K562 (cell line): Measurements from ENCODE around the gene POLDIP3. TPM values are rescaled to one million over a fixed set of nuclear protein-coding genes. Genes with fewer than 3 reads are reported as not detected.
A peak's percentile ranks its signal among the peaks of the same experiment; 100 is the strongest.

Experiments used
- DPF2 ChIP-seq: fragments of 450-650 bp; IDR thresholded peaks from 2 replicates; pipeline ENCODE4 v1.6.1; 2016
- HMGN3 ChIP-seq: IDR thresholded peaks from 2 replicates; pipeline ENCODE4 v1.6.1; 2011; ENCODE audit warnings: borderline replicate concordance, low read depth, mild to moderate bottlenecking, mixed read lengths, low read length; ENCODE audit not compliant: insufficient read length; ENCODE audit errors: extremely low read depth
- KLF1 ChIP-seq: fragments of 450-650 bp; IDR thresholded peaks from 2 replicates; pipeline ENCODE4 v1.6.1; 2016; ENCODE audit warnings: missing genetic modification characterization, missing compliant biosample characterization
- MAFF ChIP-seq: IDR thresholded peaks from 2 replicates; pipeline ENCODE4 v1.6.1; 2012; ENCODE audit warnings: low read length, improper control_type of control experiment
- NR2F6 ChIP-seq: fragments of 450-650 bp; formaldehyde crosslinking; IDR thresholded peaks from 2 replicates; pipeline ENCODE4 v1.4.0; 2020; ENCODE audit warnings: mild to moderate bottlenecking
- TAF9B ChIP-seq: fragments of 450-650 bp; IDR thresholded peaks from 2 replicates; pipeline ENCODE4 v1.6.1; 2018; ENCODE audit warnings: mild to moderate bottlenecking; ENCODE audit not compliant: partially characterized antibody
- TEAD1 ChIP-seq, 2 experiments: fragments of 450-650 bp in 1 of 2; sonication (generic) in 1 of 2; formaldehyde crosslinking; IDR thresholded peaks; 2 replicates each; pipeline versions ENCODE4 v1.4.0 to v1.8.0; 2020 to 2022; ENCODE audit warnings: mild to moderate bottlenecking in 2 of 2, missing genetic modification reagents in 1 of 2
- ZFPM2 ChIP-seq: fragments of 250-450 bp; sonication (Bioruptor Pico); IDR thresholded peaks from 2 replicates; pipeline ENCODE4 v1.5.1; 2022; ENCODE audit warnings: mild to moderate bottlenecking
- ZNF121 ChIP-seq: sonication (generic); formaldehyde crosslinking; conservative IDR thresholded peaks from 2 replicates; pipeline ENCODE4 v1.8.0; 2022; ENCODE audit warnings: missing genetic modification reagents
- ZNF717 ChIP-seq: fragments of 250-450 bp; sonication (Bioruptor Pico); IDR thresholded peaks from 2 replicates; pipeline ENCODE4 v1.5.0; 2021
- polyA plus RNA-seq, 8 experiments: library from polyadenylated mRNA; depleted of rRNA in 4 of 8; stranded (reverse) in 5 of 8; unstranded in 3 of 8; fragments of >200 nt; fragmentation: Nextera tagmentation in 2 of 8; fragmentation: Illumina TruSeq in 1 of 8; extraction: Ambion mirVana in 2 of 8; extraction: Trizol in 1 of 8; gene quantifications; 2 replicates each; pipeline versions ENCODE4 v1.2.1 to v1.2.3, GENCODE V29; 2011 to 2014; ENCODE audit warnings: inconsistent platforms in 1 of 8, missing spikeins in 1 of 8
- total RNA-seq, 7 experiments: library from RNA; depleted of rRNA in 6 of 7; stranded (reverse); fragments of >200 nt in 6 of 7; fragmentation: Illumina TruSeq in 2 of 7; extraction: Trizol in 2 of 7; gene quantifications; 2 replicates each; pipeline versions ENCODE4 v1.2.1 to v1.2.3, GENCODE V29; 2011 to 2021; ENCODE audit warnings: low replicate concordance in 1 of 7
- TF ChIP-seq, protein P1 (sequence below), 2 experiments: IDR thresholded peaks in 1 of 2; conservative IDR thresholded peaks in 1 of 2; 2 replicates each; pipeline ENCODE4 v1.6.1; 2016; ENCODE audit warnings: low read depth in 2 of 2, mild to moderate bottlenecking in 1 of 2, missing compliant biosample characterization in 1 of 2, missing genetic modification characterization in 1 of 2, moderate library complexity in 1 of 2
- TF ChIP-seq, protein P2 (sequence below): sonication (generic); formaldehyde crosslinking; IDR thresholded peaks from 2 replicates; pipeline ENCODE4 v1.8.1; 2023; ENCODE audit warnings: mild to moderate bottlenecking, missing genetic modification reagents
- TF ChIP-seq, protein P3 (sequence below), 2 experiments: fragments of 450-650 bp in 1 of 2; sonication (generic) in 1 of 2; formaldehyde crosslinking; conservative IDR thresholded peaks; 2 replicates each; pipeline versions ENCODE4 v1.4.0 to v1.8.1; 2020 to 2022; ENCODE audit warnings: mild to moderate bottlenecking in 1 of 2, missing genetic modification reagents in 1 of 2
- TF ChIP-seq, protein P4 (sequence below), 3 experiments: fragments of 200-800 bp in 1 of 3; fragments of 250-450 bp in 1 of 3; fragments of 450-650 bp in 1 of 3; sonication (Bioruptor Pico) in 1 of 3; sonication (Bioruptor generic) in 1 of 3; formaldehyde crosslinking in 1 of 3; IDR thresholded peaks; 2 replicates each; pipeline versions ENCODE4 v1.6.1 to v1.8.0; 2016 to 2022; ENCODE audit warnings: mild to moderate bottlenecking in 2 of 3, missing genetic modification characterization in 2 of 3, missing compliant biosample characterization in 1 of 3, moderate library complexity in 1 of 3

POLDIP3 gene
- total and polyA plus RNA-seq, 9 of the 15 experiments (the other 6 are each of a cell fraction or from before 2014, with no cell fraction given) = 14.3 to 53.0 (median 26.3) TPM

DNA sequence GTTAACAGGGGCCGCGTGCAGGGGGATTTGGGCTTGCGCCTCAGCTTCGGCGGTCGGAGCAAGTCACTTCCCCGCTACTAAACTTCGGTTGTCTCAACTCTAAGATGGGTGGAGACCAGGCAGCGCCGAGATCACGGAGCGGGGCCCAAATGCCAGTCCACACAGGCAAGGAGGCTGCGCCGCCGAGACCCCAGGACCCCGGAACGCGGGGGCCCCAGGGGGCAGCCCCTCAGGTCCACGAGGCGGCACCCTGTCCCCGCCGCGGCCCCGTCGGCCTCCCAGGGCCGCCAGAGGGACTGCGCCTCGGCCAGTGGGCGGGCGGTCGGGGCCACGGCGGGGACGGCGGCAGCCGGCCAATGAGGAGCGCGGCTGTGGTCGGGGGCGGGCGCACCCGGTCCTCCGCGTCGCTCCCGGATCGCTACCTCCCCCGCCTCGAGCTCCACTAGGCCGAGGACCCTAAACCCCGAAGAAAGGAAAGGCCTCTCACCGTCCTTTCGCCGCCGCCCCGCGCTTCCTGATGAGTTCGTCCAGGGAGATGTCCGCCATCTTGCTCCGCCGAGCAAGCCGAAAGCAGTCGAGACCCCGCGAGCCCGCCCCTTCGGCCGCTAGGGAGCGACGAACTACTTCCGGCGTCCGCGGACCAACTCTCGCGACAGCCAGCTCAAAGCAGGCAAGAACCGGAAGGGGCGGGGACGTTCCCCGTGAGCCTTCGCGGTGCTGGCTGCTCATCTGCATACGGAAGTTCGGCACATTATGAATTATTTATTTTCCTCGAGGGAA is at the start of gene POLDIP3 (continued):
- TF ChIP-seq, protein P1, sequence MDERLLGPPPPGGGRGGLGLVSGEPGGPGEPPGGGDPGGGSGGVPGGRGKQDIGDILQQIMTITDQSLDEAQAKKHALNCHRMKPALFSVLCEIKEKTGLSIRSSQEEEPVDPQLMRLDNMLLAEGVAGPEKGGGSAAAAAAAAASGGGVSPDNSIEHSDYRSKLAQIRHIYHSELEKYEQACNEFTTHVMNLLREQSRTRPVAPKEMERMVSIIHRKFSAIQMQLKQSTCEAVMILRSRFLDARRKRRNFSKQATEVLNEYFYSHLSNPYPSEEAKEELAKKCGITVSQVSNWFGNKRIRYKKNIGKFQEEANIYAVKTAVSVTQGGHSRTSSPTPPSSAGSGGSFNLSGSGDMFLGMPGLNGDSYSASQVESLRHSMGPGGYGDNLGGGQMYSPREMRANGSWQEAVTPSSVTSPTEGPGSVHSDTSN (CRISPR knock-in tag; IDR thresholded peaks at IDR 0.05; ENCODE audit: low read depth) = no peak
- TF ChIP-seq, protein P1 (tag; conservative IDR thresholded peaks at IDR 0.05; ENCODE audit: low read depth) = no peak
- TF ChIP-seq, protein P2, sequence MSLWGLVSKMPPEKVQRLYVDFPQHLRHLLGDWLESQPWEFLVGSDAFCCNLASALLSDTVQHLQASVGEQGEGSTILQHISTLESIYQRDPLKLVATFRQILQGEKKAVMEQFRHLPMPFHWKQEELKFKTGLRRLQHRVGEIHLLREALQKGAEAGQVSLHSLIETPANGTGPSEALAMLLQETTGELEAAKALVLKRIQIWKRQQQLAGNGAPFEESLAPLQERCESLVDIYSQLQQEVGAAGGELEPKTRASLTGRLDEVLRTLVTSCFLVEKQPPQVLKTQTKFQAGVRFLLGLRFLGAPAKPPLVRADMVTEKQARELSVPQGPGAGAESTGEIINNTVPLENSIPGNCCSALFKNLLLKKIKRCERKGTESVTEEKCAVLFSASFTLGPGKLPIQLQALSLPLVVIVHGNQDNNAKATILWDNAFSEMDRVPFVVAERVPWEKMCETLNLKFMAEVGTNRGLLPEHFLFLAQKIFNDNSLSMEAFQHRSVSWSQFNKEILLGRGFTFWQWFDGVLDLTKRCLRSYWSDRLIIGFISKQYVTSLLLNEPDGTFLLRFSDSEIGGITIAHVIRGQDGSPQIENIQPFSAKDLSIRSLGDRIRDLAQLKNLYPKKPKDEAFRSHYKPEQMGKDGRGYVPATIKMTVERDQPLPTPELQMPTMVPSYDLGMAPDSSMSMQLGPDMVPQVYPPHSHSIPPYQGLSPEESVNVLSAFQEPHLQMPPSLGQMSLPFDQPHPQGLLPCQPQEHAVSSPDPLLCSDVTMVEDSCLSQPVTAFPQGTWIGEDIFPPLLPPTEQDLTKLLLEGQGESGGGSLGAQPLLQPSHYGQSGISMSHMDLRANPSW (CRISPR knock-in tag) = no peak
- TF ChIP-seq KLF1 = no peak; the same call in 1 of the 2 replicates
- TF ChIP-seq MAFF = peak; percentile 36; the same call in 1 of the 2 replicates
- no peak for TF ChIP-seq ZNF121 (CRISPR knock-in tag)
- TF ChIP-seq DPF2 = no peak
- TF ChIP-seq, protein P3, sequence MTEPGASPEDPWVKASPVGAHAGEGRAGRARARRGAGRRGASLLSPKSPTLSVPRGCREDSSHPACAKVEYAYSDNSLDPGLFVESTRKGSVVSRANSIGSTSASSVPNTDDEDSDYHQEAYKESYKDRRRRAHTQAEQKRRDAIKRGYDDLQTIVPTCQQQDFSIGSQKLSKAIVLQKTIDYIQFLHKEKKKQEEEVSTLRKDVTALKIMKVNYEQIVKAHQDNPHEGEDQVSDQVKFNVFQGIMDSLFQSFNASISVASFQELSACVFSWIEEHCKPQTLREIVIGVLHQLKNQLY (CRISPR knock-in tag; conservative IDR thresholded peaks at IDR 0.05) = no peak
- TF ChIP-seq HMGN3 = peak; percentile 60
- no peak for TF ChIP-seq TAF9B
- TF ChIP-seq ZNF717 = no peak
- no peak for TF ChIP-seq ZFPM2 (CRISPR knock-in tag)
- no peak for TF ChIP-seq TEAD1 (CRISPR knock-in tag; IDR thresholded peaks at IDR 0.05)
- no peak for TF ChIP-seq NR2F6
- TF ChIP-seq, protein P4, sequence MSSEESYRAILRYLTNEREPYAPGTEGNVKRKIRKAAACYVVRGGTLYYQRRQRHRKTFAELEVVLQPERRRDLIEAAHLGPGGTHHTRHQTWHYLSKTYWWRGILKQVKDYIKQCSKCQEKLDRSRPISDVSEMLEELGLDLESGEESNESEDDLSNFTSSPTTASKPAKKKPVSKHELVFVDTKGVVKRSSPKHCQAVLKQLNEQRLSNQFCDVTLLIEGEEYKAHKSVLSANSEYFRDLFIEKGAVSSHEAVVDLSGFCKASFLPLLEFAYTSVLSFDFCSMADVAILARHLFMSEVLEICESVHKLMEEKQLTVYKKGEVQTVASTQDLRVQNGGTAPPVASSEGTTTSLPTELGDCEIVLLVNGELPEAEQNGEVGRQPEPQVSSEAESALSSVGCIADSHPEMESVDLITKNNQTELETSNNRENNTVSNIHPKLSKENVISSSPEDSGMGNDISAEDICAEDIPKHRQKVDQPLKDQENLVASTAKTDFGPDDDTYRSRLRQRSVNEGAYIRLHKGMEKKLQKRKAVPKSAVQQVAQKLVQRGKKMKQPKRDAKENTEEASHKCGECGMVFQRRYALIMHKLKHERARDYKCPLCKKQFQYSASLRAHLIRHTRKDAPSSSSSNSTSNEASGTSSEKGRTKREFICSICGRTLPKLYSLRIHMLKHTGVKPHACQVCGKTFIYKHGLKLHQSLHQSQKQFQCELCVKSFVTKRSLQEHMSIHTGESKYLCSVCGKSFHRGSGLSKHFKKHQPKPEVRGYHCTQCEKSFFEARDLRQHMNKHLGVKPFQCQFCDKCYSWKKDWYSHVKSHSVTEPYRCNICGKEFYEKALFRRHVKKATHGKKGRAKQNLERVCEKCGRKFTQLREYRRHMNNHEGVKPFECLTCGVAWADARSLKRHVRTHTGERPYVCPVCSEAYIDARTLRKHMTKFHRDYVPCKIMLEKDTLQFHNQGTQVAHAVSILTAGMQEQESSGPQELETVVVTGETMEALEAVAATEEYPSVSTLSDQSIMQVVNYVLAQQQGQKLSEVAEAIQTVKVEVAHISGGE (CRISPR knock-in tag; IDR thresholded peaks at IDR 0.05) = peak in 1 of 3 experiments; percentile 88; a peak in 2 of 6 replicates
